Measurements from ENCODE around the gene CRACR2B.

CRACR2B gene

DNA sequence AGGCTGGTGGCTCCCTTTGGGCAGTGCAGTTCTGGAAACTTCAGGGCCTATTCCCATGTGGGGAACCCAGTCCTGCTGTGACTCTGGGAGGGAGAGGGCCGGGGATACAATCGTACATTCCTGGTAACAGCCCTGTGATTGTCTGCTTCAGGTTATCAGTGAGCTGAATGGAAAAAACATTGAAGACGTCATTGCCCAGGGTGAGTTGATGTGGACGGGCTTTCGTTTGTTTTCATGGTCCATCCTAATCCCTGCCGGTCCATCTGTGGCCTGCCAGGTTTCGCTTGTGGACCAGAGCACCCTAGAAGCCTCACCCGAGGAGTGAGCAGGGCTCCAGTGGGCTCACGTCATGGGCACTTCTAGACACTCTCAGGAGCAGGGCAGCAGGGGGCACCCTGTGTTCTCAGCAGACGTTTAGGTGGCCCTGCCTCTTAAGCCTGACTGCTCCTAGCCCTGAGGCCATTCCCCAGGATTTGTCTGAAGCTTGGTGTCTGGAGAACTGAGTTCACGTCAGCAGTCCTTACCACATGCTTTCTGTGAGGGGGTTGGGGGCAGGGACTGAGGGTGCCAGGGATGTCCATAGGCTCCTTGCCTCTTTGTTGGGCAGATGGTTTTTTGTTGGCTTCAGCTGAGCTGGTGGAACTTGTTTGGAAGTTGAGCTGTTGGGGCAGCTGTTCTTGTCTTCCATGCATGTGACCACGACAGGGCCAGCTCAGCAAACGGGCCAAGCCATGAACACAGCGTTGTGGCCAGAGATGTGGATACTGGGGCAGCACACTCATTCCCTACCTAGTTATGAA is 16.1 kb upstream of the CRACR2B start:
- DNase-seq (ENCODE audit: low read depth): no peak

GRCh38 chr11:812390-812789 is 15.3 kb upstream of the CRACR2B start:
- no peak for DNase-seq (ENCODE audit: low read depth)

DNA sequence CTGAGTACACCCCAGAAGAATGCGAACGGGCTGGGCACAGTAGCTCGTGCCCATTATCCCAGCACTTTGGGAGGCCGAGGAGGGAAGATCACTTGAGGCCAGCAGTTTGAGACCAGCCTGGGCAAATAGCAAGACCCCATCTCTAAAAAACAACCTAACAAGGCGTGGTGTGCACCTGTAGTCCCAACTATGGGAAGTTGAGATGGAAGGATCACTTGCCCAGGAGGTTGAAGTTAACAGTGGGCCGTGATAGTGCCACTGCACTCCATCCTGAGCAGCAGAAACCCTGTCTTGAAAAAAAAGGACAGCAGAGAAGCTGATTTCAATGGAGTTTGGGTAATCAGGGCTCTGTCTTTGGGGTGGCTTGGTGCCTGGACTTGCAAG is 14.7 kb upstream of the CRACR2B start:
- no peak for DNase-seq (ENCODE audit: low read depth)

- no peak for DNase-seq (ENCODE audit: low read depth)
Observed at GRCh38 chr11:813456-814096, 14.1 kb upstream of the CRACR2B start.

- no peak for DNase-seq (ENCODE audit: low read depth)
Observed at GRCh38 chr11:815675-816432, 11.9 kb upstream of the CRACR2B start.

GRCh38 chr11:816433-816779 is 11.3 kb upstream of the CRACR2B start:
- DNase-seq (ENCODE audit: low read depth): no peak

GRCh38 chr11:818396-819128 is 9.2 kb upstream of the CRACR2B start, which contains the start of gene PNPLA2:
Gene PNPLA2, plus strand, starts transcription at chr11:818914. Its CDS starts 805 bp downstream, at chr11:819719.
- no peak for DNase-seq (ENCODE audit: low read depth)

- DNase-seq (ENCODE audit: low read depth): peak; percentile 84
Observed at GRCh38 chr11:819129-819931, 8.4 kb upstream of the CRACR2B start.

- peak; percentile 92 for DNase-seq (ENCODE audit: low read depth)
Observed at GRCh38 chr11:819943-820649, 7.6 kb upstream of the CRACR2B start.

DNA sequence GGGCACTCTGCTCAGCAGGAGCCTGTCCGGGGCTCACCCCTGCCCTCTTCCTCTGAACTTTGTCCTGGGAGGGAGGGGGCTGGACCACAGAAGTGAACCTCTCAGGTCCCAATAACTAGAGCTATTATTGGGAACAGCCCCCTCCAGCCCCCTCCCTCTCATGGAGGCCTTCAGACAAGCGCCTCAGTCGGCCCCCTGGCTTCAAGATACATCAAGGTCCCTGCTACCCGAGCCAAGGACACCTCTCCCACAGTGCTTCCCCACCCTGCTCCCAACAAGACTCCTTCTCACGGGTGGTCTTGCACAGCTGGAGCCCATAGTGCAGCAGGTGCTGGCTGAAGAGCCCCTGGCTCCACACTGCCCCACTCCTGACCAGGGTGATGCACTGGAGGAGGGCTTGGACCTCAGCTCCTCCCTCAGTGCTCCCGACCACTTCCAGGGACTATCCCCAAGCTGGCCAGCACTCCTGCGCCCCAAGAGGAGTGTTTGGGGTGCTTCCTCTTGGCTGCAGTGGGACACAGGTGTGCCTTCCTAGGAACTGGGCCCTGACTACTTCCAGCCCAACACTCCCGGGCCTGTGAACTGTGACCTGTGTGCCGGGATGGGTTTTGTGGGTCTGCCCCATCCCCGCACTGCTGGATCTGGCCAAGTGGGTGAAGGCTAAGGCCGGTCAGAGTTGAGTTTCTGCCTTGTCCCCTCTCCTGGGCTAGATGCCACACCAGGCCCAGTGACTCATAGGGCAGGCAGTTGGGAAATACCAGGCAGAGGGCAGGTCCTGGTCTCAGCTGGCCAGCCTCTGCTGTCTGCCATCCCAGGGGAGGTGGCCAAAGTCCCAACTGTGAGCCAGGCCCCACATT is 6.8 kb upstream of the CRACR2B start:
- DNase-seq (ENCODE audit: low read depth): no peak

DNA sequence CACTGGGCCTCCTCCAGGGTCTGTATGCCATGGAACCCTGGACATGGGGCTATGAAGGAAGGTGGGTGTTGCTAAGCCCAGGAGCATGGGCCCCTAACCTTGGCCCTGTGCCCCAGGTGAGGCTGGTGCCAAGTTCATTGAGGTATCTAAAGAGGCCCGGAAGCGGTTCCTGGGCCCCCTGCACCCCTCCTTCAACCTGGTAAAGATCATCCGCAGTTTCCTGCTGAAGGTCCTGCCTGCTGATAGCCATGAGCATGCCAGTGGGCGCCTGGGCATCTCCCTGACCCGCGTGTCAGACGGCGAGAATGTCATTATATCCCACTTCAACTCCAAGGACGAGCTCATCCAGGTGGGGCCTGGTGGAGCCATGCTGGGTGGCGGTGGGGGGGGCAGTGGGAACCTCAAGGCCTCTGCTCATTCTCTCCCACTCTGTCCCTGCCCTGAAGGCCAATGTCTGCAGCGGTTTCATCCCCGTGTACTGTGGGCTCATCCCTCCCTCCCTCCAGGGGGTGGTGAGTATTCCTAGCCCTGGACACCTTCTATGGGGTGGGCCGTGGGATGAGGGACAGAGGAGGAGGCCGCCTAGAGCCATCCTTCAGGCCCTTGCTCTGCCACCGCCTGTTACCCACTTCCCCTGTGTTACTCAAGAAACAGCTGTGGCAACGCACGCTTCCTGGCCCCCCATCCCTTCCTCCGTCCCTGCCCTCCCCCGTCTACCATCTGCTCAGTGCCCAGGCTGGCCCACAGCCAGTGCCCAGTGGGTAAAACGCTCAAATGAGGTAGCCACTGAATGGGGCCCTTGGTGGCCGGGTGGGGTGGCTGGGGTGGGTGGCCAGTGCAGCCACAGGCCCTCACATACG is 6.0 kb upstream of the CRACR2B start:
- no peak for DNase-seq (ENCODE audit: low read depth)

GRCh38 chr11:823441-824291 is 4.1 kb upstream of the CRACR2B start:
- no peak for DNase-seq (ENCODE audit: low read depth)

GRCh38 chr11:824292-824880 is 3.3 kb upstream of the CRACR2B start:
- DNase-seq (ENCODE audit: low read depth): no peak

GRCh38 chr11:824942-825341 is 2.8 kb upstream of the CRACR2B start:
- no peak for DNase-seq (ENCODE audit: low read depth)

DNA sequence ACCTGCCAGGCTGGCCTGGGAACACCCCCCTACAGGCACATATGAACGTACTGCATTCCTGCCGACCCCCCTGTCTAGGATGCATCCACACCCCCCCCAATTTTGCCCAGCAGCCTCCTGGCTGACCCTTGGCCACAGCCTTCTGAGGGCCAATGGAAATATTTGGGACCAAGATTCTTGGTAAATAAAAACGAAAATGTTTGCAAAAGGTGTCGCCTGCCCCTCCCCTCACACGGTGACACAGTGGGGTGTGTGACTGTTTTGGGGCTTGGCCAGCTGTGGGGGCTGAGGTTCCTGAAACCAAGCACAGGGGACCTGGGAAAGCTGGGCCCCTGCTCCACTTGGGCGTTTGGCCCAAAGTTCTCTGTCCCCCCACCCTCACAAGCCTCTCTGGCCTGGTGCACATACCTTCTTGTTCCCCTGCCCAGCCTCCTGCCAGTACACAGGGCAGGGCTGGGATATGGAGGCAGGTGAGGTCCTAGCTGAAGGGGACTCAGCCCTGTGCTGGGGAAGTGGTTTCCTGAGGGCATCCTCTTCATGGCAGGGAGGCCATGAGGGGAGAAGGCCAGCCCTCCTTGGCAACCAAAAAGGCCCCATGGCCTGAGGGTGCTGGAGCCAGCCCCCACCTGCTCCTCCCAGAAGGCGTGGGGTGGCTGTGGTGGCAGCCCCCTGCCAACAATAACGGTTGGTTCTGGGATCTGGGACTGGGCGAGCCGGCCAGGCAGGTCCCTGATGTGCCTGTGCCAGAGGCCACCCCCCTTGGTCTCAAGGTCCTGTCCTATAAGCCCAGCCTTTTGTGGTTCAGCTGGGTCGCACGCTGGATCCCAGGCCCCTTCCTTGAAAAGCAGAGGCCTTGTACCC is 2.1 kb upstream of the CRACR2B start:
- DNase-seq (ENCODE audit: low read depth): no peak

GRCh38 chr11:826227-826621 is 1.5 kb upstream of the CRACR2B start:
- DNase-seq (ENCODE audit: low read depth): no peak

- DNase-seq (ENCODE audit: low read depth): no peak
Observed at GRCh38 chr11:826836-827145, 928 bp upstream of the CRACR2B start.
